Hepatocyte (in vitro differentiated cells): ENCODE results near the gene VPS9D1. TPM values are rescaled to one million over a fixed set of nuclear protein-coding genes. Genes with fewer than 3 reads are reported as not detected.

Source experiments
- DNase-seq: peaks from one replicate; pipeline ENCODE4 v3.0.0-alpha.2; 2016; ENCODE audit warnings: low spot score
- H2AFZ ChIP-seq: fragments of 200-600 bp; sonication (generic); 2 replicates; pipeline ENCODE4 v1.6.0; 2016; ENCODE audit warnings: antibody characterized with exemption, mild to moderate bottlenecking
- H3K27ac ChIP-seq: fragments of 200-600 bp; sonication (generic); 2 replicates; pipeline ENCODE4 v1.5.1; 2016; ENCODE audit warnings: mild to moderate bottlenecking
- H3K27me3 ChIP-seq: fragments of 200-600 bp; sonication (generic); 2 replicates; pipeline ENCODE4 v1.6.1; 2016
- H3K36me3 ChIP-seq: fragments of 200-600 bp; sonication (generic); replicated peaks from 2 replicates; pipeline ENCODE4 v1.5.1; 2016; ENCODE audit warnings: low read depth; ENCODE audit not compliant: insufficient read depth
- H3K4me1 ChIP-seq: fragments of 200-600 bp; sonication (generic); 2 replicates; pipeline ENCODE4 v1.5.1; 2016; ENCODE audit warnings: mild to moderate bottlenecking, moderate library complexity; ENCODE audit not compliant: insufficient read depth
- H3K4me2 ChIP-seq: fragments of 200-600 bp; sonication (generic); 2 replicates; pipeline ENCODE4 v1.6.0; 2016
- H3K4me3 ChIP-seq: fragments of 200-600 bp; sonication (generic); 2 replicates; pipeline ENCODE4 v1.5.1; 2016; ENCODE audit warnings: mild to moderate bottlenecking
- H3K79me2 ChIP-seq: fragments of 200-600 bp; sonication (generic); 2 replicates; pipeline ENCODE4 v1.6.0; 2017; ENCODE audit warnings: mild to moderate bottlenecking
- H3K9me2 ChIP-seq: fragments of 200-600 bp; sonication (generic); replicated peaks from 2 replicates; pipeline ENCODE4 v1.6.0; 2017; ENCODE audit warnings: mild to moderate bottlenecking; ENCODE audit not compliant: insufficient read depth
- H3K9me3 ChIP-seq: fragments of 200-600 bp; sonication (generic); 2 replicates; pipeline ENCODE4 v1.5.1; 2016; ENCODE audit warnings: low read depth, mild to moderate bottlenecking
- H4K20me1 ChIP-seq: fragments of 200-600 bp; sonication (generic); 2 replicates; pipeline ENCODE4 v1.6.0; 2016; ENCODE audit warnings: mild to moderate bottlenecking; ENCODE audit not compliant: insufficient read depth, poor library complexity, severe bottlenecking
- CTCF ChIP-seq: fragments of 200-600 bp; sonication (generic); IDR thresholded peaks from 2 replicates; pipeline ENCODE4 v1.5.1; 2016; ENCODE audit warnings: antibody characterized with exemption, mild to moderate bottlenecking; ENCODE audit not compliant: poor library complexity
- EZH2 ChIP-seq: fragments of 200-600 bp; sonication (generic); IDR thresholded peaks from 2 replicates; pipeline ENCODE4 v1.6.1; 2016; ENCODE audit warnings: antibody characterized with exemption, mild to moderate bottlenecking, borderline replicate concordance
- EZH2phosphoT487 ChIP-seq: fragments of 200-600 bp; sonication (generic); IDR thresholded peaks from one replicate; pipeline ENCODE4 v1.6.1; 2018; ENCODE audit warnings: antibody characterized with exemption, mild to moderate bottlenecking, low read depth, moderate library complexity; ENCODE audit not compliant: unreplicated experiment, severe bottlenecking
- WGBS: methylation state at CpG from one replicate; pipeline ENCODE4 v1.1.6; 2016; ENCODE audit warnings: low lambda C conversion rate; ENCODE audit errors: missing lambda C conversion rate; 5-methylcytosine and 5-hydroxymethylcytosine counted together
- polyA plus RNA-seq: library from polyadenylated mRNA; unstranded; fragments of >200 nt; fragmentation: Nextera tagmentation; extraction: Ambion mirVana; gene quantifications from 2 replicates; pipeline ENCODE4 v1.2.1, GENCODE V29; 2016
- total RNA-seq: library from RNA; depleted of rRNA; stranded (reverse); fragments of >200 nt; gene quantifications from 2 replicates; pipeline ENCODE4 v1.2.3, GENCODE V29; 2014

The VPS9D1 gene
- total and polyA plus RNA-seq, 2 experiments from 2014 or later: 13.8 to 25.5 TPM

- no peaks in the 10 kb centered on the region for H3K36me3 ChIP-seq
- H3K27ac ChIP-seq: no peak overlapping the region
- no peak overlapping the region for H3K4me3 ChIP-seq
- peaks cover 17% of the 10 kb centered on the region for H3K79me2 ChIP-seq
- H3K9me3 ChIP-seq: no peaks in the 10 kb centered on the region
- H3K9me2 ChIP-seq: no peaks in the 10 kb centered on the region
- no peaks in the 10 kb centered on the region for H3K4me1 ChIP-seq
- TF ChIP-seq CTCF: no peak
- no peak for TF ChIP-seq EZH2
- no peak for TF ChIP-seq EZH2phosphoT487
- no peak for DNase-seq
- H3K4me2 ChIP-seq: no peak overlapping the region
- H2AFZ ChIP-seq: no peak overlapping the region
- no peaks in the 10 kb centered on the region for H3K27me3 ChIP-seq
- 96% methylated on average over 28 of the region's 32 CpGs for WGBS
- H4K20me1 ChIP-seq: peaks cover under 1% of the 10 kb centered on the region
These were observed 26.5 kb downstream of the VPS9D1 start for GRCh38 chr16:89693931-89694783.

- H3K4me3 ChIP-seq: no peak overlapping the region
- no peaks in the 10 kb centered on the region for H3K36me3 ChIP-seq
- H3K9me3 ChIP-seq: no peaks in the 10 kb centered on the region
- peaks cover 3% of the 10 kb centered on the region for H3K4me1 ChIP-seq
- WGBS: 95% methylated on average over 11 of the region's 11 CpGs
- no peak for DNase-seq
- H4K20me1 ChIP-seq: peaks cover 4% of the 10 kb centered on the region
- H3K4me2 ChIP-seq: no peak overlapping the region
- H3K9me2 ChIP-seq: no peaks in the 10 kb centered on the region
- peaks cover 21% of the 10 kb centered on the region for H3K79me2 ChIP-seq
- no peaks in the 10 kb centered on the region for H3K27me3 ChIP-seq
- H2AFZ ChIP-seq: no peak overlapping the region
- no peak for TF ChIP-seq EZH2
- TF ChIP-seq CTCF: no peak
- no peak for TF ChIP-seq EZH2phosphoT487
- H3K27ac ChIP-seq: no peak overlapping the region
These were observed 27.4 kb downstream of the VPS9D1 start for GRCh38 chr16:89693289-89693731.

GRCh38 chr16:89691986-89692569 is 28.6 kb downstream of the VPS9D1 start:
- H3K4me3 ChIP-seq: no peak overlapping the region
- H3K79me2 ChIP-seq: peaks cover 28% of the 10 kb centered on the region
- H2AFZ ChIP-seq: no peak overlapping the region
- TF ChIP-seq CTCF: no peak
- no peak for TF ChIP-seq EZH2
- no peak for TF ChIP-seq EZH2phosphoT487
- H3K4me1 ChIP-seq: peaks cover 11% of the 10 kb centered on the region
- no peak overlapping the region for H3K4me2 ChIP-seq
- H3K36me3 ChIP-seq: no peaks in the 10 kb centered on the region
- no peaks in the 10 kb centered on the region for H3K27me3 ChIP-seq
- peaks cover 4% of the 10 kb centered on the region for H4K20me1 ChIP-seq
- H3K9me2 ChIP-seq: no peaks in the 10 kb centered on the region
- no peak overlapping the region for H3K27ac ChIP-seq
- no peaks in the 10 kb centered on the region for H3K9me3 ChIP-seq
- 89% methylated on average over 12 of the region's 13 CpGs for WGBS
- no peak for DNase-seq
